WTC11 (cell line): Measurements from ENCODE around the gene LMBRD1.

ENCODE experiments used
- CTCF ChIP-seq: fragments of 200-600 bp; IDR thresholded peaks from 2 replicates; pipeline ENCODE4 v1.8.0; 2022; ENCODE audit warnings: antibody characterized with exemption
- FOXJ3 ChIP-seq: sonication (generic); formaldehyde crosslinking; IDR thresholded peaks from 2 replicates; pipeline ENCODE4 v1.9.0; 2021; ENCODE audit warnings: missing genetic modification reagents, mild to moderate bottlenecking, borderline replicate concordance
- FOXP1 ChIP-seq: sonication (generic); formaldehyde crosslinking; IDR thresholded peaks from 2 replicates; pipeline ENCODE4 v1.8.0; 2022; ENCODE audit warnings: missing genetic modification reagents, mild to moderate bottlenecking, moderate library complexity, borderline replicate concordance
- GABPB1 ChIP-seq: sonication (generic); formaldehyde crosslinking; IDR thresholded peaks from 2 replicates; pipeline ENCODE4 v1.8.1; 2023; ENCODE audit warnings: mild to moderate bottlenecking, missing genetic modification reagents
- HMGXB4 ChIP-seq: sonication (generic); formaldehyde crosslinking; IDR thresholded peaks from 2 replicates; pipeline ENCODE4 v1.8.1; 2023; ENCODE audit warnings: mild to moderate bottlenecking, moderate library complexity, missing genetic modification reagents
- JUN ChIP-seq: sonication (generic); formaldehyde crosslinking; IDR thresholded peaks from 2 replicates; pipeline ENCODE4 v1.8.0; 2023; ENCODE audit warnings: mild to moderate bottlenecking, missing genetic modification reagents
- MAX ChIP-seq: sonication (generic); formaldehyde crosslinking; IDR thresholded peaks from 2 replicates; pipeline ENCODE4 v1.8.0; 2022; ENCODE audit warnings: mild to moderate bottlenecking, missing genetic modification reagents
- NR2C2 ChIP-seq: sonication (generic); formaldehyde crosslinking; IDR thresholded peaks from 2 replicates; pipeline ENCODE4 v1.8.0; 2022; ENCODE audit warnings: mild to moderate bottlenecking, missing genetic modification reagents
- SMAD3 ChIP-seq: sonication (generic); formaldehyde crosslinking; IDR thresholded peaks from 2 replicates; pipeline ENCODE4 v1.8.0; 2022; ENCODE audit warnings: missing genetic modification reagents, mild to moderate bottlenecking, borderline replicate concordance
- SP1 ChIP-seq: sonication (generic); formaldehyde crosslinking; conservative IDR thresholded peaks from 2 replicates; pipeline ENCODE4 v1.8.1; 2022; ENCODE audit warnings: missing genetic modification reagents
- USF1 ChIP-seq: sonication (generic); formaldehyde crosslinking; IDR thresholded peaks from 2 replicates; pipeline ENCODE4 v1.8.0; 2022; ENCODE audit warnings: mild to moderate bottlenecking, missing genetic modification reagents
- ZNF138 ChIP-seq: sonication (generic); formaldehyde crosslinking; conservative IDR thresholded peaks from 2 replicates; pipeline ENCODE4 v1.8.1; 2022; ENCODE audit warnings: mild to moderate bottlenecking, moderate library complexity, missing genetic modification reagents
- ZNF232 ChIP-seq: sonication (generic); formaldehyde crosslinking; IDR thresholded peaks from 2 replicates; pipeline ENCODE4 v1.8.0; 2022; ENCODE audit warnings: mild to moderate bottlenecking, missing genetic modification reagents

- TF ChIP-seq CTCF (no peak), ZNF232 (no peak), HMGXB4 (CRISPR knock-in tag) (no peak), JUN (CRISPR knock-in tag) (no peak), SMAD3 (no peak), NR2C2 (CRISPR knock-in tag) (no peak), GABPB1 (CRISPR knock-in tag) (no peak), SP1 (CRISPR knock-in tag) (no peak), USF1 (no peak), MAX (CRISPR knock-in tag) (no peak), ZNF138 (no peak), FOXJ3 (CRISPR knock-in tag) (no peak), FOXP1 (CRISPR knock-in tag) (no peak)
Measured at GRCh38 chr6:69820018-69820417, 23.2 kb upstream of the LMBRD1 start.
